MCF 10A (cell line): ENCODE measurements around the gene ZNF383. TPM values are rescaled to one million over a fixed set of nuclear protein-coding genes. Genes with fewer than 3 reads are reported as not detected.
"Not testable (repeated sequence)": the region's sequence is repeated elsewhere in the genome, so short reads cannot be mapped to it uniquely, and the experiment has no call there.

Source experiments
- Bru-seq: library from RNA; stranded (reverse); fragments of 400-500 nt; gene quantifications from one replicate; lab custom pipeline; 2021; lab: Mats Ljungman, UMichigan
- BruChase-seq, 2 experiments: library from RNA; stranded (reverse); fragments of 400-500 nt; gene quantifications; one replicate each; lab custom pipeline; 2021; lab: Mats Ljungman, UMichigan
- BruUV-seq: library from RNA; stranded (reverse); fragments of 400-500 nt; replicated peaks from 2 replicates; lab custom pipeline; 2021; lab: Mats Ljungman, UMichigan
- CTCF ChIA-PET: fragments of 300-600 bp; sonication (Branson Sonifier 250); formaldehyde crosslinking; extraction: SDS; loops from one replicate; lab custom pipeline; 2021; ENCODE audit warnings: antibody characterized with exemption, inconsistent platforms; lab: Yijun Ruan, JAX
- POLR2A ChIA-PET: fragments of 300-600, 350-650 bp; sonication (Branson Sonifier 250); formaldehyde crosslinking; extraction: SDS; loops from one replicate; lab custom pipeline; 2020; ENCODE audit warnings: antibody characterized with exemption, inconsistent platforms; lab: Yijun Ruan, JAX
- DNase-seq: peaks from one replicate; pipeline ENCODE4 v3.0.0-alpha.2; 2018; ENCODE audit not compliant: unreplicated experiment
- H3K27ac Mint-ChIP-seq: one replicate; pipeline ENCODE4 v1.8.0; 2022; ENCODE audit warnings: mild to moderate bottlenecking, low read depth, mixed read lengths; ENCODE audit not compliant: unreplicated experiment
- H3K27me3 Mint-ChIP-seq: one replicate; pipeline ENCODE4 v1.8.0; 2022; ENCODE audit warnings: mixed read lengths; ENCODE audit not compliant: insufficient read depth, unreplicated experiment
- H3K36me3 Mint-ChIP-seq: one replicate; pipeline ENCODE4 v1.8.0; 2022; ENCODE audit warnings: mild to moderate bottlenecking, moderate library complexity, mixed read lengths; ENCODE audit not compliant: insufficient read depth, unreplicated experiment
- H3K4me1 Mint-ChIP-seq: one replicate; pipeline ENCODE4 v1.8.0; 2022; ENCODE audit warnings: mixed read lengths; ENCODE audit not compliant: insufficient read depth, unreplicated experiment
- H3K4me3 Mint-ChIP-seq: one replicate; pipeline ENCODE4 v1.8.0; 2022; ENCODE audit warnings: mild to moderate bottlenecking, moderate library complexity, mixed read lengths; ENCODE audit not compliant: unreplicated experiment
- H3K9me3 Mint-ChIP-seq: one replicate; pipeline ENCODE4 v1.8.0; 2022; ENCODE audit warnings: mixed read lengths; ENCODE audit not compliant: unreplicated experiment
- intact Hi-C: fragments of 100-400 bp; cut with micrococcal nuclease; formaldehyde crosslinking; loops from 2 replicates; pipeline ENCODE4 v1.14.1; 2022
- long read RNA-seq: library from polyadenylated mRNA; stranded (forward); transcript quantifications from one replicate; pipeline ENCODE4 v2.0.0, GENCODE V29; 2022
- total RNA-seq: library from RNA; stranded (reverse); gene quantifications from 2 replicates; pipeline ENCODE4 v1.2.3, GENCODE V29; 2022
- TF ChIP-seq, protein P1 (sequence below): fragments of 200-600 bp; IDR thresholded peaks from one replicate; pipeline ENCODE4 v1.8.0; 2022; ENCODE audit warnings: antibody characterized with exemption, mild to moderate bottlenecking; ENCODE audit not compliant: unreplicated experiment

ZNF383 gene
- total RNA-seq (7.4 and 9.2 TPM in 2 replicates), Bru-seq, nascent RNA (percentile 67 among the genes with signal in this experiment), BruChase-seq, experiment 1, labeled RNA remaining after a 6-hour chase (percentile 66 among the genes with signal in this experiment), BruChase-seq, experiment 2, labeled RNA remaining after a 2-hour chase (percentile 69 among the genes with signal in this experiment)
- long read RNA-seq, partial matches to known transcripts, result 3 of 8 reads
- long read RNA-seq, other reads (novel, unspliced or antisense), result 5 of 8 reads

DNA sequence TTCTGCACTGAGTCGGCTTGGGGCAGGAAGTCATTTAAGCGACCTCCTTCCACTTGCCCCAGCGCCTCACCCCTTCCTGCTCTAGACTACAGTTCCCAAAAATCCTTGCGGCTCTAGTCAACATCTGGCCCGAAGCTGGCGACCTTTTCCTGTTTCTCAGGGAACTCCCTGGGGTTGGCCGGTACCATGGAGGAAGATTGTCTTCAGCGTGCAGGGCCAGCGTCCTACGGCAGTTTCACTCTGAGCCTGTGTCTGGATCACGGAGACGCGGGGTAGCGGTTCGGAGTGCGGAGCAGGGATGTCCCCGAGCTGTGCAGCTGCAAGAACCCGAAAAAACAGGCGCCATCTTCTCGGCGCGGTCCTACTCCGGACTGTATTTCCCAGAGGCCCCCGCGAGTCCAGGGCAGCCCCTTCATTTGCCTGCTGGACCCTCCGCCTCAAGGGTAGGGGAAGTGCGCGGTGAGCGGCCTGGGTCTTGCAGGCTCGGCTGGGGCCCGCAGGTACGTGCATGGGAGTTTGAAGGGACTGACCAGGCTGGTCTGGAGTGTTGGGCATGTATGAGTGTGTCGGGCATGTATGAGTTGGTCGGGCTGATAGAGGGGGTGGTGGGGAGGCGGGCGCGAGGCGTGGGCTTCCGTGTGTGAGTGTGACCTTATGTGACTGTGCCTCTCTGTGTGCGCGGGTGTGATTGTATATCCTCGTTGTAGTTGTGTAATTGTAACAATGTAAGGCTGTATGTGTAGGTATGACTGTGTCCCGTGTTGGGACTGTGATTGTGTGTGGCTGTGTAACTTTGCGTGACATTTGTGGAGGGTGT is at the start of gene ZNF383:
Gene ZNF383, plus strand, starts transcription at position 440 of the 817 bp plus-strand sequence. CDS start 12,240 bp downstream, outside the sequence.
- Mint-ChIP-seq H3K4me3 (peak within 1 kb of the TSS; percentile 89), H3K9me3 (no peaks in the 10 kb centered on the region), H3K36me3 (peaks cover 31% of the 10 kb centered on the region), H3K27ac (peak within 1 kb of the TSS; percentile 90), H3K4me1 (peaks cover 21% of the 10 kb centered on the region), H3K27me3 (no peaks in the 10 kb centered on the region)
- ChIA-PET CTCF (no interaction called here), POLR2A (interaction anchor here (0.6 to 1.8 kb wide), 21 partner anchors 9 to 1808 kb away, joined by 3 to 16 read pairs (median 4); partner anchors contain the start of genes FAM98C, POLR2I, TBCB and ZNF260)
- no TSS peak for BruUV-seq
- intact Hi-C loops, result loop anchor here (5.0 to 10.0 kb wide), 6 partner anchors 46 to 843 kb away; partner anchors contain the start of genes ZFP14, ZNF420, ZNF461 and ZNF540
- TF ChIP-seq, protein P1, sequence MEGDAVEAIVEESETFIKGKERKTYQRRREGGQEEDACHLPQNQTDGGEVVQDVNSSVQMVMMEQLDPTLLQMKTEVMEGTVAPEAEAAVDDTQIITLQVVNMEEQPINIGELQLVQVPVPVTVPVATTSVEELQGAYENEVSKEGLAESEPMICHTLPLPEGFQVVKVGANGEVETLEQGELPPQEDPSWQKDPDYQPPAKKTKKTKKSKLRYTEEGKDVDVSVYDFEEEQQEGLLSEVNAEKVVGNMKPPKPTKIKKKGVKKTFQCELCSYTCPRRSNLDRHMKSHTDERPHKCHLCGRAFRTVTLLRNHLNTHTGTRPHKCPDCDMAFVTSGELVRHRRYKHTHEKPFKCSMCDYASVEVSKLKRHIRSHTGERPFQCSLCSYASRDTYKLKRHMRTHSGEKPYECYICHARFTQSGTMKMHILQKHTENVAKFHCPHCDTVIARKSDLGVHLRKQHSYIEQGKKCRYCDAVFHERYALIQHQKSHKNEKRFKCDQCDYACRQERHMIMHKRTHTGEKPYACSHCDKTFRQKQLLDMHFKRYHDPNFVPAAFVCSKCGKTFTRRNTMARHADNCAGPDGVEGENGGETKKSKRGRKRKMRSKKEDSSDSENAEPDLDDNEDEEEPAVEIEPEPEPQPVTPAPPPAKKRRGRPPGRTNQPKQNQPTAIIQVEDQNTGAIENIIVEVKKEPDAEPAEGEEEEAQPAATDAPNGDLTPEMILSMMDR, result no peak
- DNase-seq, result peak; percentile 92

DNA sequence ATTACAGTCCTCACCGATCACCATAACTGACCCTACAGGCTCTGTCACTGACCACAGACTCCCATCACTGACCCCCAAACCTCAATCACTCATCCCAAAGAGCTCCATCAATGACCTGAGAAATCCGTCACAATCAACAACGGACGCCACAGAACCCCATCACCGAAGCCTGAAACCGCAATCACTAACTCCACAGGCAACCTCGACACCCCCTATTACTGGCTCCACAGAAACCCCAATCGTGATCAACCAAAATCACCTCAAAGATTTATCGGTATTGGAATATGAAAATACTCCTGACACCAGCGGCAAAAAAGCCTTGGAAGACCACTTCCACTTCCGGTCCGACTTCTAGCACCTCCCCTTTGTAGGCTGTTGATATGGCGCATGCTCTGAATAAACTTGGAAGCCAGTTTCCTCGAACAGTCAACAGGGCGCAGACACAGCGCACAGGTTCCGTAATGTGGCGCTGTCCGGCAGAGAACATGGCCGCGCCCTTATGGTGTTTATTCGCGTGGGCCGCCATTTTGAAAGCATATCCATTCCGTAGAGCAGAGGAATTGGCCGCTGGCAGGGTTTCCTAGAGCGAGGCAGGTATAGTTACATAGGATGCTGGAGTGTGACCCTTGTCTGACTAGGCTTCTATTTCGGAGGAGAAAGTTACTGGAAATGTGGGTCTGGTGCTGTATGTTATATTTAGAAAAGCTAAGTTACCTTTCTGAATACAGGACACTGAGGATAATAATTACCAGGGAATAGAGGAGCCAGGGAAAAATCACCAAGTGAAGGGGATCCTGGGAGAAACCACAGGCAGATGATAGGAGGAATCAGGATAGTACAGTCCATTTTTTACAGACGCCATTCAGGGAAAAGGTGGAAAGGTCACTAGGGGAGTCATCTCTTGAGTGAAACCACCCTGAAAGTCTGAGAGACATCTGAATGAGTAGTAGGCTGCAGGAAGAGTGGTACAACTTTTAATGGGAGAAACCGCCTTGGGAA is 45.3 kb upstream of the ZNF383 start, which contains the start of gene ZNF585A:
Gene ZNF585A, minus strand, starts transcription at position 328 of the 999 bp plus-strand sequence. CDS start 2,785 bp downstream, outside the sequence.
- Mint-ChIP-seq H3K27ac (no peak within 1 kb of the TSS), H3K36me3 (peaks cover 29% of the 10 kb centered on the region), H3K9me3 (peaks cover 31% of the 10 kb centered on the region), H3K4me1 (no peaks in the 10 kb centered on the region), H3K4me3 (no peak within 1 kb of the TSS), H3K27me3 (no peaks in the 10 kb centered on the region)
- BruUV-seq, result no TSS peak
- POLR2A ChIA-PET, result interaction anchor here (0.5 to 2.1 kb wide), 4 partner anchors 11 to 95 kb away, joined by 5 to 7 read pairs (median 7); partner anchors contain the start of genes ZNF383 and ZNF420
- intact Hi-C loops, result loop anchor here (5.0 kb wide), 1 partner anchor 45 kb away; the partner anchor contains the start of gene ZNF383
- CTCF ChIA-PET, result interaction anchor here (0.6 kb wide), 1 partner anchor 196 kb away, joined by 3 read pairs; no protein-coding TSS in a partner anchor
- TF ChIP-seq, protein P1, result peak; percentile 11
- peak; percentile 96 for DNase-seq

DNA sequence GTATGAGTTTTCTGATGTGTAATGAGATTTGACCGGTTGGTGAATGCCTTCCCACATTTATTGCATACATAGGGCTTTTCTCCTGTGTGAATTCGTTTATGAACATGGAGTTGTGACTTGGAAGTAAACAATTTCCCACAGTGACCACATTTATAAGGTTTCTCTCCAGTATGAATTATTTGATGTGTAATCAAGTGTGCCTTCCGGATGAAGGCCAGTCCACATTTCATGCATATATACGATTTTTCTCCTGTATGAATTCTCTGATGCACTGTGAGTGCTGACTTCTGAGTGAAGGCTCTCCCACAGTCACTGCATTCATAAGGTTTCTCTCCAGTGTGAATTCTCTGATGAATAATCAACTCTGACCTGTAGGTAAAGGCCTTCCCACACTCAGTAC is 31.9 kb upstream of the ZNF383 start:
- CTCF ChIA-PET, intact Hi-C loops, H3K27ac Mint-ChIP-seq, H3K4me1 Mint-ChIP-seq, POLR2A ChIA-PET, H3K27me3 Mint-ChIP-seq, H3K4me3 Mint-ChIP-seq, DNase-seq: not testable (repeated sequence)
- BruUV-seq, result TSS peak; percentile 15
- Mint-ChIP-seq H3K9me3 (peaks cover 46% of the 10 kb centered on the region), H3K36me3 (peaks cover 35% of the 10 kb centered on the region)

DNA sequence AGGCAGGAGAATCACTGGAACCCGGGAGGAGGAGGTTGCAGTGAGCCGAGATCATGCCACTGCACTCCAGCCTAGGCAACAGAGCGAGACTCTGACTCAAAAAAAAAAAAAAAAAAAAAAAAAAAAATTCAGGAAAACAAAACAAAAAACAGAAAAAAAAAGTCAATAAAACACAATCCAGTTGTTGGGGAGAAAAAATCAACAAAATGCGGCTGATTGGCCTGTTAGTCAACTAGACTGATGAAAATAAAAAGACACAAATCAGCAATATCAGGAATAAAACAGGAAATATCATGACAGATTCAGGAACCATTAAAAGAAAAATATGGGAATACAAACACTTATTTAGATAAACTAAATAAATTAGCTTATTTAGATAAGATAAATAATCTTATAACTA is 22.8 kb upstream of the ZNF383 start:
- intact Hi-C loops, CTCF ChIA-PET, H3K27me3 Mint-ChIP-seq, H3K4me1 Mint-ChIP-seq, H3K4me3 Mint-ChIP-seq, H3K27ac Mint-ChIP-seq, DNase-seq, POLR2A ChIA-PET, BruUV-seq: not testable (repeated sequence)
- Mint-ChIP-seq H3K9me3 (peaks cover 24% of the 10 kb centered on the region), H3K36me3 (peaks cover 52% of the 10 kb centered on the region)

DNA sequence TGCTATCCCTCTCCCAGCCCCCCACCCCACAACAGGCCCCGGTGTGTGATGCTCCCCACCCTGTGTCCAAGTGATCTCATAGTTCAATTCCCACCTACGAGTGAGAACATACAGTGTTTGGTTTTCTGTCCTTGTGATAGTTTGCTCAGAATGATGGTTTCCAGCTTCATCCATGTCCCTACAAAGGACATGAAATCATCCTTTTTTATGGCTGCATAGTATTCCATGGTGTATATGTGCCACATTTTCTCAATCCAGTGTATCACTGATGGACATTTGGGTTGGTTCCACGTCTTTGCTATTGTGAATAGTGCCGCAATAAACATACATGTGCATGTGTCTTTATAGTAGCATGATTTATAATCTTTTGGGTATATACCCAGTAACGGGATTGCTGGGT is 20.9 kb upstream of the ZNF383 start:
- Mint-ChIP-seq H3K9me3 (peaks cover 20% of the 10 kb centered on the region), H3K36me3 (peaks cover 43% of the 10 kb centered on the region)
- H3K4me1 Mint-ChIP-seq, CTCF ChIA-PET, intact Hi-C loops, H3K27ac Mint-ChIP-seq, POLR2A ChIA-PET, BruUV-seq, H3K4me3 Mint-ChIP-seq, DNase-seq, H3K27me3 Mint-ChIP-seq: not testable (repeated sequence)
